Occipital lobe (tissue), 2 donors: ENCODE results near the gene COPA. TPM values are rescaled to one million over a fixed set of nuclear protein-coding genes. Genes with fewer than 3 reads are reported as not detected.
"Not testable (repeated sequence)": the region's sequence is repeated elsewhere in the genome, so short reads cannot be mapped to it uniquely, and the experiment has no call there.

Experiments
- DNase-seq: peaks from one replicate; lab custom pipeline; 2025; lab: John Stamatoyannopoulos, UW
- total RNA-seq: library from RNA; depleted of rRNA; stranded (reverse); fragments of >200 nt; gene quantifications from one replicate; pipeline ENCODE4 v1.2.3, GENCODE V29; 2014

The COPA gene
- 143 TPM for total RNA-seq

GRCh38 chr1:160342953-160343869 is at the start of gene COPA, which contains the start of gene NCSTN:
COPA (minus strand) TSS chr1:160343250; CDS start chr1:160343170, 80 bp downstream.
NCSTN (plus strand) TSS chr1:160343383; CDS start chr1:160343397, 14 bp downstream.
- peak; percentile 89 for DNase-seq

DNA sequence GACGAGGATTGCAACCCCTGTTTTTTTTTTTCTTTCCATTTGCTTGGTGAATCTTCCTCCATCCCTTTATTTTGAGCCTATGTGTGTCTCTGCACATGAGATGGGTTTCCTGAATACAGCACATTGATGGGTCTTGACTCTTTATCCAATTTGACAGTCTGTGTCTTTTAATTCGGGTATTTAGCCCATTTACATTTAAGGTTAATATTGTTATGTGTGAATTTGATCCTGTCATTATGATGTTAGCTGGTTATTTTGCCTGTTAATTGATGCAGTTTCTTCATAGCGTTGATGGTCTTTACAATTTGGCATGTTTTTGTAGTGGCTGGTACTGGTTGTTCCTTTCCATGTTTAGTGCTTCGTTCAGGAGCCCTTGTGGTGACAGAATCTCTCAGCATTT is 45.4 kb upstream of the COPA start:
- not testable (repeated sequence) for DNase-seq

- not testable (repeated sequence) for DNase-seq
Measured at GRCh38 chr1:160384812-160385211, 41.8 kb upstream of the COPA start.

DNA sequence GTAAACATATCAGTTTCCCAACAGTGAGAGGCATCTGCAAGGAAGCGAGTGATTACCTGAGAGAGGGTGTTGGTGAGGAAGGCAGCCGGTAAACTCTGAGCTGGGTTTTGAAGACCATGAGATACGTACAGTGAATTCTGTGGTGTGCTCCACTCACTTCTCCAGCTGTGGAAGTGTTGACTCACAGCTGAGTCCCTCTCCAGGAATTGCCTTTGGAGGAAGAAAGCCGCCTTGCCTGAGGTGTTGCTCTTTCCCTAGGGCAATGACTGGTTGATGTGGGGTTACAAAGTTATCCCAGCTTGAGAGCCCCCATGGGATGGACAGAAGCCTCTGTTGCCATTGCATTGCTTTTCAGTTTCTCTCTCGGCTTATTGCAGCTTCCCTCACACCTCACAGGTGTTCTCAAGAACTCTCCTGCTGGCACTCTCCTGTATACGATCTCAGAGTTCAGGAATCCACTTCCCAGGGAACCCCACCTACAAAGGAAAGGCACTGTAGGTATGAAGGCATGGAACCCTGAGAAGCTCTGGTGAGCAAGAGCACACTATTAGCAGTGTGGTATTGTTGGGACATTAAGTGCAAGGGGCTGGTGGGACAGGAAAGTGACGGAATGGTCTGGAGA is 34.6 kb upstream of the COPA start:
- no peak for DNase-seq

DNA sequence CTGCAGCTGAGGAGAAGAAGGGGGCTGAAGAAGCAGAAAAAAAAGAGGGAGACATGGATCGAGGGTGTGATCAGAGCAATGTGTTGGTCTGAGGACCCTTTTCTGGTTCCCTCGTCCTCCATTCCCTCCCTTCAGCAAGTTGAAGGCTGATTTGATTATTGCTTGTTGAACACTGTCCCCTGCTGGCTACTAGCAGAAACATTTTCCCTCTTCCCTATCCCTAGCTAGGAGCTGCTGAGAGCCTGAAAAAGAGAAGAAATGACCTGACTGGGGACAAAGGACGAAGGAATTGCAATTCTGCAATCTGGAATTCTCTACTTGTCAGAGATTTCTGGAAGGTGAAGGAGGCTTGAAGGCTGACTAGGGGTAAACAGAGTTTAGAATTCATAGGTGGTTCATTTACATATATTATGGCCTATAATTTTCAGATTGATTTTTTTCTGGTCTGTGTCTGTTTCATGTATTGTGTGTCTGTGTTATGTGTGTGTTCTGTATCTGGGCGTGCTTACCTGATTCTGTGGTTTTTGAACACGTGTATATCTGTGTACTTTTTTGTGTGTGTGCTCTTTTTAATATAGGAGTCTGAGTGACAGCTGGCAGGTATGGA is 33.6 kb upstream of the COPA start:
- DNase-seq, result peak; percentile 32

- DNase-seq, result peak; percentile 11
Measured at GRCh38 chr1:160375788-160376524, 32.9 kb upstream of the COPA start.

DNA sequence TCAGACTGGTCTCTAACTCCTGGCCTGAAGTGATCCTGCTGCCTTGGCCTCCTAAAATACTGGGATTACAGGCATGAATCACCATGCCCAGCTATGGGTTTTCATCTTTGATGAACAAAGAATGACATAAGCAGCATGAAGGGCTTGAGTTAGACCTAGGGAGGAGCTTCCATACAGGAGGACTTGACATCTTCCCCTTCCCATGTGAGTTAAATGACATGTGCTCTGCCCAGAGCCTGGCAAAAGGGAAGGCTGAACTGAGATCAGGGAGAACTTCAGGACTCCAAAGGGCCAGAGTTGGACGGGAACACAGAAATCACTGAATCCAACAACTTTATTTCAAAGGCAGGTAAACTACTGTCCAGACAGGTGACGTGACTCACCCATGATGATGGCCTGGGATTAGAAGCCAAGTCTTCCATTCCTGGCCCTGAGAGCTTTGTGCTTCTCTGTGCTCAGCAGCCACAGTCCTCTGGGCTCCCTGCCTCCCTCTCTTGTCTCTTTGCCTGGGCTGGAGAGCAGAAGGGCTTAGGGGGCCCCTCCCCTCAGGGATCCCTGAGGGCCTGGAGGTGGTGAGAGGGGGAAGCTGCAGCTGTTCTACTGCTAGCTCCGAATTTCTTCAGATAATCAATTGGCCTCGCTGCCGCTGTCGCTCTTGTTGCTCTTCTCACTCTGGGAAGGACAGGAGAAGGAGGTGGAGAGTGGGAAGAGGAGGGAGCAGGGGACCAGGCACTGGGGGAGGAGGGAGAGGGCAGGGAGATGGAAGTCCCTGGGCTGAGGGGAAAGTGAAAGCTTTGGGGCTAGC is 31.5 kb upstream of the COPA start:
- no peak for DNase-seq

DNA sequence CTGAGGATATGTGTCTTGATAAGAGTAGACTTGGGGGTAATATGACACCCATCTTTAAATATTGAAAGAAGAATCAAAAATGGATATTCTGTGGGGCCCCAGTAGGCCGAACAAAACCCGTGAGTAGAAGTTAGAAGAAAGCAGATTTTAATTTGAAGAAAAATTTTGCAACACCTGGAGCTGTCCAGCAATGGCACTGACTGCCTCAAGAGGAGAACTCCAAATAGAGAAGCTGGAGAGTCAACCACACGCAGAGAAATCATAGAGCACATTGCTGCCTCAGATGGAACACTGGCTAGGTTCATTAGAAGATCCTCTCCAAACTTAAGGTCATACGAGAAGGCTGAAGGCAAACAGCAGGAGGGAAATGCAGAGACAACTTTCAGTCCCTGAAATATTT is 30.6 kb upstream of the COPA start:
- DNase-seq, result no peak

DNA sequence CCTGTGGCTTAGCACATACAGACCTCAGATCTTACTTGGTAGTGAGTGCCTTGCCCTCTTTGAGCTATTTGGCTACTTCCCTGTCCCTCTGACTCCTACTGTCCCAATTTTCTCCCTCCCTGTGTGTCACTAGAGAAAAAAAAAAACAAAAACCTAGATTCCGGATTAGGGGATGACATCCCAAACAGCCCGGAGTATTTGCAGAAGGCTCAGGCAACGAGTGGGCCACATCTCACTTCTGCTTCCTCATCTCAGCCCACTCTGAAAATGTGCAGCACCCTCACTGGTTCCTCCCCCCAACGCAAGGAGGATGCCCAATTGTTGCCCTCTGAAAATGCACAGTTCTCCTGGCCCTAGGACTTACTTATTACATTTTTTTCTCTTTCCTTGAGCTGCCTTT is 28.7 kb upstream of the COPA start:
- no peak for DNase-seq

- no peak for DNase-seq
Measured at GRCh38 chr1:160371346-160371631, 28.2 kb upstream of the COPA start.

DNA sequence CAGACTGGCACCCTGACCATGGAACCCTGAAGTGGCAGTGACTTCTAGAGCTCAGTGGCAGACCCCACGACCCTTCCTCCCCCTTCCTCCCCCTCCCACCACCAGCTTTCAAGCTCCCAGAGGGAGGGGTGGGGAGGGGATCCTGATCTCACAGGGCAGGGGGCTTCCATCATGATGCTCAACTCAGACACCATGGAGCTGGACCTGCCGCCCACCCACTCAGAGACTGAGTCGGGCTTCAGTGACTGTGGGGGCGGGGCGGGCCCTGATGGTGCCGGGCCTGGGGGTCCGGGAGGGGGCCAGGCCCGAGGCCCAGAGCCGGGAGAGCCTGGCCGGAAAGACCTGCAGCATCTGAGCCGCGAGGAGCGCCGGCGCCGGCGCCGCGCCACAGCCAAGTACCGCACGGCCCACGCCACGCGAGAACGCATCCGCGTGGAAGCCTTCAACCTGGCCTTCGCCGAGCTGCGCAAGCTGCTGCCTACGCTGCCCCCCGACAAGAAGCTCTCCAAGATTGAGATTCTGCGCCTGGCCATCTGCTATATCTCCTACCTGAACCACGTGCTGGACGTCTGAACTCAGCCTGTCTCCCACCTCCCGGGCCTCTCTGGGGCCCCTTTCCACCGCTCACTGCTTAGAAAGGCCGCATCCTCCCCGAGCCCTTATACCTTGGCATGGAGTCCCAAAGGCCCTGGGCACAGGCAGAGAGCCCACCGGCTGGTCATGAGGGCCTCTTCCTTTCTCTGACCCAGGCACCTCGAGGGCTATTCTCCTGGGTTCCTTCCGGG is 27.7 kb upstream of the COPA start:
- DNase-seq, result no peak

DNA sequence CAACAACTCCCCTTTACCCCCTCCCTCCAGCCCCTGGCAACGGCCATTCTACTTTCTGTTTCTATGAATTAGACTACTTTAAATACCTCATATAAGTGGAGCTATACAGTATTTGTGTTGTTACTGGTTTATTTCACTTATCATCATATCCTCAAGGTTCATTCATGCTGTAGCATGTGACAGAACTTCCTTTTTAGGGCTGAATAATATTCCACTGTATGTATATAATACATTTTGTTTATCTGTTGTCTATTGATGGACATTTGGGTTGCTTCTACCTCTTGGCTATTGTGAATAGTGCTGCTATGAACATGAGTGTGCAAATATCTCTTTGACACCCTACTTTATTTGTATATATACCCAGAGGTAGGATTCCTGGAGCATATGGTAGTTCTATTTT is 26.0 kb upstream of the COPA start:
- no peak for DNase-seq

DNA sequence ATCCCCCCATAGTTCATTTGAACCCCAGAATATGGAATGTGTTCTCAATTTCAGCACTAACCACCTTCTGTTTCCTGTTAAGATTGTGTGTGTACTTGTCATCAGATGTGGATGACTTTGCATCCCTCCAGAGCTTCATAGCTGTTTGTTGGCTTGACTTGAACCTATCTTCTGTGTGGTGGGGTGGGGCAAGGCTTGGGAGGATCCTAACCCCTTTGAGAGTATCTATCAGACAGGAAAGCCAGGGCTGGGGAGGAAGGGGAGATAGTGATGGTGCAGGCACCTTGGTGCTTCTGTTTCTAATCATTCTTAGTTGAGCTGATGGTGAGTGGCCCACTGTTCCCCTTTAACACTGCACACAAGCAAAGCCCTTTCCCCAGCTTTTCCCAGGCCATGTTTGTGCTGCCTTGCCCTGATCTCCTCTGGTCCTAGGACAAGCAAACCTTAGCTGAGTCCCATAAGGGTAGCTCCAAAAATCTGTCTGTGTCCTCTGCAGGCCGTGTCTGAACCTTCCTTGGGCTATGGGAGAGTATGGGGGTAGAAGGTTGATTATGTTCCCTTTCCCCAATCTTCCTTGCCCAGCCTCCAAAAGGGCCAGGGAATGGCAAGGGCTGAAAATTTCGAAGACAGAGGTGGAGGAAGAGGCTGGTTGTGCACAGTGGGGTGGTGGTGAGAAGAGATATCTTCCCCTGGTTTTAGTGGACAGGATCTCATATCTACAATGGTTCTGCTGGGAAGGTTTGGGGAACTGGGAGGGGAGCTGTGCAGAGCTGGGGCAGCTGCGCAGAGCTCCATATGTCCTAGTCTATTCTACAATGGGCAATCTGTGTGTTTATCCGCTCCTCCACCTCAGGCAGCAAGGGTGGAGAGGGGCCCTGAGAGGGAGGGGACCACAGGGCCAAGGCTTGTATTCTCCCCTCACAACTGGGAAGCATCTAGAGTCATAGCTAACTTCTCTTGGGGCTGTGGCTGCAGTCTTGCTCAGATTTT is 25.2 kb upstream of the COPA start:
- no peak for DNase-seq

- no peak for DNase-seq
Measured at GRCh38 chr1:160367516-160367900, 24.5 kb upstream of the COPA start.

DNA sequence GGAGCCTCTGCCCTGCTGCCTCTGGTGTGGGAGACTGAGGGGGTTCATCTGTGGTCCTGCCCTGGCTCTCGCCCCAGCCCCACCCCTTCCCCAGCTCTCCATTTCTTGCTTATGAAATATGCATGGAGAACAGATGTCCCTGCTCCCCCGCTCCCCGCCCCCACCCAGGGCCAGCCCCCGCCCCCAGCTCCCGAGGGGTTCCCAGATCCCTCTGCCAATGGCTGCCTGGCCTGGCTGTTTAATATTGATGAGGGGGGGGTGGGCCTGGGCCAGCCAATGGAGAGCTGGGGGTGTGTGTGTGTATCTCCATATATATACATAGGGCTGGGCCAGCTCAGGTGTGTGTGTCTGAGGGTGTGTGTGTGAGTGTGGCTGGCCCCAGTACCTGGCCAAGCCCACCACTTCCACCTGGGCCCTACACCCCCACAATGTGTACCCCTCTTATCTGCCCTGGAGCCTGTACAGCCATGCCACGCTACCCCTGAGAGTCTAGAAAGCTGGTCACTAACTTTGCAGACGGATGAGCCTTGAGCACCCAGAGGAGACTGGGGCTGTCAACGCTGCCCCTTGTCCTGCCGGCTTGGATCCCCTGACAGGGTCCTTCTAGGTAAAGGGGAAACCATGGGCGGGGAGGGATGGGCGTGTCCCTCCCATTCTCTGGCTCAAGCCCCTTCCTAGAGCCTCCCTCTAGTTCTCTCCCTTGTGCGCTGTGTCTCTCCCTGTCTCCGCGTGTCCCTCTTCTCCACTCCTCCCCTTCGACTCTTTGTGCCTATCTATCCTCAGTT is 23.9 kb upstream of the COPA start, which contains the start of gene NHLH1:
Gene NHLH1, plus strand, starts transcription at position 341 of the 785 bp plus-strand sequence. CDS start 3,661 bp downstream, outside the sequence.
- DNase-seq, result no peak

DNA sequence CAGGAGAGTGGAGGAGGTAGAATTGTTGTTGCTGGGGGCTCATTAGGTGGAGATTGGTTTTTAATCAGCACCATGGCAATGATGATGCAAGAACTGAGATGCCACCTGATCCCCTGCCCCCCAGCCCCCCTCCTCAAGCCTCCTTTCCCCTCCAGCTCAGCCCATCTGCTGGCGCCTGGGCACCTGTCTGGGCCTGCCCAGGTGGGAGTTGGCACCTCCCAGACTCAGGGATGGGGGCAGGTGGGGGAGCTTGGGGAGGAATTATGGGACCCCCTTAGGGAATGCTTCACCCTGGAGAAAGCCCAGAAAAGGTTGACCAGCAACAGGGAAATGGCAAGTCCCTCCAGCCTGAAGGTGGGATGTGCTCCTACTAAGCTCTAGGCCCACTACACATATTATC is 22.3 kb upstream of the COPA start:
- DNase-seq, result no peak

- DNase-seq, result no peak
Measured at GRCh38 chr1:160363951-160364735, 21.1 kb upstream of the COPA start.
